Measurements from ENCODE around the gene ACE. TPM values are rescaled to one million over a fixed set of nuclear protein-coding genes. Genes with fewer than 3 reads are reported as not detected.

ACE gene
- total and polyA plus RNA-seq, 3 experiments from 2014 or later: 4.6 to 5.5 (median 4.7) TPM

DNA sequence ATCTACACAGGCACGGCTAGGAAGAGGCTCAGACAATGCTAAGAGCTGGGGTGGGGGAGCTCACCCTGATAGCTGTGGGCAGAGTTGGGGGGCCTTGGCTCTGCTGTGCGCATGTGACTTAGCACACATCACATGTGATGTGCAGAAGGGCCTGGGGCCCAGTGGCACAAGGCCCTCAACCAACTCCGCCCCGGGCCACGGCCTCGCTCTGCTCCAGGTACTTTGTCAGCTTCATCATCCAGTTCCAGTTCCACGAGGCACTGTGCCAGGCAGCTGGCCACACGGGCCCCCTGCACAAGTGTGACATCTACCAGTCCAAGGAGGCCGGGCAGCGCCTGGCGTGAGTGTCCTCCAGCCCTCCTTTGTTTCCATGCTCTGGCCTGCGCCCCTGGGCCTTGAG lies 19.3 kb downstream of the ACE start:
- no peak overlapping the region for H3K4me3 Mint-ChIP-seq
- no peaks in the 10 kb centered on the region for H3K4me1 ChIP-seq (ENCODE audit: insufficient read depth, low read length)
- H3K27me3 Mint-ChIP-seq: peaks cover 4 to 5% of the 10 kb centered on the region in 2 donors
- ChIA-PET POLR2A (no interaction called here), CTCF (interaction anchor here (2.2 to 2.3 kb wide), 2 partner anchors 70 to 116 kb away, joined by 7 to 8 read pairs; no protein-coding TSS in a partner anchor)
- H3K9me3 ChIP-seq (ENCODE audit: low read length): no peaks in the 10 kb centered on the region
- no peaks in the 10 kb centered on the region for H3K27me3 ChIP-seq (ENCODE audit: insufficient read depth, low read length, poor library complexity, severe bottlenecking)
- H3K4me3 ChIP-seq (ENCODE audit: low read length): no peak overlapping the region
- no peak overlapping the region for H3K27ac ChIP-seq (ENCODE audit: low read depth, low read length)
- no peaks in the 10 kb centered on the region for H3K4me1 Mint-ChIP-seq
- H3K9me3 Mint-ChIP-seq: no peaks in the 10 kb centered on the region
- DNase-seq: peak in 1 of 5 donors; percentile 36
- H3K36me3 Mint-ChIP-seq: peaks cover 0 to 2% (median 0%) of the 10 kb centered on the region in 3 donors
- H3K27ac Mint-ChIP-seq: no peak overlapping the region
- no peaks in the 10 kb centered on the region for H3K36me3 ChIP-seq (ENCODE audit: insufficient read depth, low read length)

DNA sequence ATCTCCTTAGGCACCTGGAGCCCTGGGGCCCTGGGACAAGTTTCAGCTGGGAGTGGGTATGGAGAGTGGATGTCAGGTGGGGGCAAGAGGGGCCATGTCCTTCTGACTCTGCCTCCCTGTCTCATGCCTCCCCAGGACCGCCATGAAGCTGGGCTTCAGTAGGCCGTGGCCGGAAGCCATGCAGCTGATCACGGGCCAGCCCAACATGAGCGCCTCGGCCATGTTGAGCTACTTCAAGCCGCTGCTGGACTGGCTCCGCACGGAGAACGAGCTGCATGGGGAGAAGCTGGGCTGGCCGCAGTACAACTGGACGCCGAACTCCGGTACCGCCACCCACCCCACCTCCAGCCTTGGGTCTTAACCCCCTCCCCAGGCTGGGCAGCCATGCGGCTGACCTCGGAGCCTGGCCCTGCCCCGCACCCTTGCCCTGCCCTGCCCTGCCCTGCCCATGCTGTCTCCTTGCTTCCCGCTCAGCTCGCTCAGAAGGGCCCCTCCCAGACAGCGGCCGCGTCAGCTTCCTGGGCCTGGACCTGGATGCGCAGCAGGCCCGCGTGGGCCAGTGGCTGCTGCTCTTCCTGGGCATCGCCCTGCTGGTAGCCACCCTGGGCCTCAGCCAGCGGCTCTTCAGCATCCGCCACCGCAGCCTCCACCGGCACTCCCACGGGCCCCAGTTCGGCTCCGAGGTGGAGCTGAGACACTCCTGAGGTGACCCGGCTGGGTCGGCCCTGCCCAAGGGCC lies 20.0 kb downstream of the ACE start:
- Mint-ChIP-seq H3K9me3 (no peaks in the 10 kb centered on the region), H3K4me1 (no peaks in the 10 kb centered on the region), H3K27me3 (peaks cover 4 to 8% of the 10 kb centered on the region in 2 donors), H3K27ac (no peak overlapping the region), H3K36me3 (peaks cover 0 to 2% (median 0%) of the 10 kb centered on the region in 3 donors), H3K4me3 (no peak overlapping the region)
- Histone ChIP-seq H3K27ac (ENCODE audit: low read depth, low read length) (no peak overlapping the region), H3K4me3 (ENCODE audit: low read length) (no peak overlapping the region), H3K27me3 (ENCODE audit: insufficient read depth, low read length, poor library complexity, severe bottlenecking) (no peaks in the 10 kb centered on the region), H3K9me3 (ENCODE audit: low read length) (no peaks in the 10 kb centered on the region), H3K36me3 (ENCODE audit: insufficient read depth, low read length) (no peaks in the 10 kb centered on the region), H3K4me1 (ENCODE audit: insufficient read depth, low read length) (no peaks in the 10 kb centered on the region)
- ChIA-PET CTCF (interaction anchor here (1.3 to 2.3 kb wide), 3 partner anchors 71 to 115 kb away, joined by 3 to 8 read pairs (median 7); no protein-coding TSS in a partner anchor), POLR2A (no interaction called here)
- no peak for DNase-seq

DNA sequence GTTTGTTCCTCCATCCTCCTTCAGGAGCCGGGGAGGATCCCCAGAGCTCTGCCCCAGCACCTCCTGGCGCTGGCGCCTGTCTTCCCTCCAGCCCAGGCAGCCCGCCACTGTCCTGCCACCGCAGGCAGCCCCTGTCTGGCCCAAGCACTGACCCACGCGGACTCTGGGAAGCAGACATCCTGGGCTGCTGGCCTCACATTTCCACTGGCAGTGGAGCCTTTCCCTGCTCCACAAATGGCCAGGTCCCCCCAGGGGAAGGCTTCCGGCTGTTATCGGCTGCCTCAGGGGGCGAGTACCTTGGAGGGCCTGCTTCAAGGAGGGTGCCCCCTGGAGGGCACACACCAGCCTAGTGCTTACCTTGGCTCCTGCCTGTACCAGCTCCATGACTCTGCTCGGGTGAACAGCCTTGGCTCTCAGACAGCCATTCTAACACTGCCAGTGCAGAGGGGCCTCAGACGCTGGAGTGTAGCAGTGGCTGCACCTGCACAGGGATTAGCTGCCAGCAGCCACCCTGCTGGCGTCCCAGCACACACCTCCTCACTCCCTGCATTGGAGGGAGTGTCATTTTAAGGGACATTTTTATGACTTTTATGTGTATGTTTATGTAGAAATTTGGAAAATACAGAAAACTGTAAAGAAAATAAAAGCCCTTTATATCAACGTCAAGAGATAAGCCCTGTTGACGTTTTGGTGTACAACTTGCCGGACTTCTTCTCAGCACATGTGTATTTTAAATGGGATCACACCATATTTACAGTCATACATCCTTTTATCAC lies 21.0 kb downstream of the ACE start:
- H3K27ac Mint-ChIP-seq: peak overlapping the region in 1 of 8 donors; percentile 55
- H3K27me3 Mint-ChIP-seq: peaks cover 5 to 13% of the 10 kb centered on the region in 2 donors
- H3K4me3 Mint-ChIP-seq: no peak overlapping the region
- no peaks in the 10 kb centered on the region for H3K4me1 ChIP-seq (ENCODE audit: insufficient read depth, low read length)
- no peaks in the 10 kb centered on the region for H3K27me3 ChIP-seq (ENCODE audit: insufficient read depth, low read length, poor library complexity, severe bottlenecking)
- H3K4me3 ChIP-seq (ENCODE audit: low read length): no peak overlapping the region
- no peaks in the 10 kb centered on the region for H3K9me3 Mint-ChIP-seq
- no peaks in the 10 kb centered on the region for H3K36me3 ChIP-seq (ENCODE audit: insufficient read depth, low read length)
- no peak overlapping the region for H3K27ac ChIP-seq (ENCODE audit: low read depth, low read length)
- no peaks in the 10 kb centered on the region for H3K4me1 Mint-ChIP-seq
- DNase-seq: no peak
- H3K36me3 Mint-ChIP-seq: peaks cover 0 to 2% (median 0%) of the 10 kb centered on the region in 3 donors
- ChIA-PET POLR2A (no interaction called here), CTCF (interaction anchor here (1.3 kb wide), 1 partner anchor 114 kb away, joined by 3 read pairs; no protein-coding TSS in a partner anchor)
- H3K9me3 ChIP-seq (ENCODE audit: low read length): no peaks in the 10 kb centered on the region

DNA sequence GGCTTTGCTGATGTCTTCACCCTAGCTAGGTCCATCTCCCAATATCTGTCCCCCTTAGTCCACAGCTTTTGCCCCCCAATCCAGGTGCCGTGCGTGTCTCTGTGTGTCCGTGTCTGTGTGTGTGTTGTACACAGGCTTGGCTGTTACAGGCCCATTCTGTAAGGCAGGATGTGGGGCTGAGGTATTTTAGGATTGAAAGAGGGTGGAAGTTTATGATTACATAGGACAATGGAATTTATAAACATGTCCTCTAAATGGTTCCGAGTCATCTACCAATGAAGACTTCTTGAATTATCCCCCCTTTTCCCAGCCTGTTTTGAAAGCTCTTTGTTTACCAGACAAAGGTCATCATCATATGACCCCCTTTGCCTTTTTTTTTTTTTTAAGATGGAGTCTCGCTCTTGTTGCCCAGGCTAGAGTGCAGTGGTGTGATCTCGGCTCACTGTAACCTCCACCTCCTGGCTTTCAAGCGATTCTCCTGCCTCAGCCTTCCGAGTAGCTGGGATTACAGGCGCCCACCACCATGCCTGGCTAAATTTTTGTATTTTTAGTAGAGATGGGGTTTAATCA lies 21.9 kb downstream of the ACE start:
- Histone ChIP-seq H3K9me3 (ENCODE audit: low read length) (no peaks in the 10 kb centered on the region), H3K4me1 (ENCODE audit: insufficient read depth, low read length) (no peaks in the 10 kb centered on the region), H3K27ac (ENCODE audit: low read depth, low read length) (no peak overlapping the region), H3K36me3 (ENCODE audit: insufficient read depth, low read length) (no peaks in the 10 kb centered on the region), H3K4me3 (ENCODE audit: low read length) (no peak overlapping the region), H3K27me3 (ENCODE audit: insufficient read depth, low read length, poor library complexity, severe bottlenecking) (no peaks in the 10 kb centered on the region)
- Mint-ChIP-seq H3K36me3 (peaks cover 0 to 2% (median 0%) of the 10 kb centered on the region in 3 donors), H3K4me3 (no peak overlapping the region), H3K9me3 (no peaks in the 10 kb centered on the region), H3K4me1 (no peaks in the 10 kb centered on the region), H3K27me3 (peaks cover 11 to 19% of the 10 kb centered on the region in 2 donors), H3K27ac (peak overlapping the region in 1 of 8 donors; percentile 84)
- ChIA-PET CTCF (no interaction called here), POLR2A (no interaction called here)
- no peak for DNase-seq

DNA sequence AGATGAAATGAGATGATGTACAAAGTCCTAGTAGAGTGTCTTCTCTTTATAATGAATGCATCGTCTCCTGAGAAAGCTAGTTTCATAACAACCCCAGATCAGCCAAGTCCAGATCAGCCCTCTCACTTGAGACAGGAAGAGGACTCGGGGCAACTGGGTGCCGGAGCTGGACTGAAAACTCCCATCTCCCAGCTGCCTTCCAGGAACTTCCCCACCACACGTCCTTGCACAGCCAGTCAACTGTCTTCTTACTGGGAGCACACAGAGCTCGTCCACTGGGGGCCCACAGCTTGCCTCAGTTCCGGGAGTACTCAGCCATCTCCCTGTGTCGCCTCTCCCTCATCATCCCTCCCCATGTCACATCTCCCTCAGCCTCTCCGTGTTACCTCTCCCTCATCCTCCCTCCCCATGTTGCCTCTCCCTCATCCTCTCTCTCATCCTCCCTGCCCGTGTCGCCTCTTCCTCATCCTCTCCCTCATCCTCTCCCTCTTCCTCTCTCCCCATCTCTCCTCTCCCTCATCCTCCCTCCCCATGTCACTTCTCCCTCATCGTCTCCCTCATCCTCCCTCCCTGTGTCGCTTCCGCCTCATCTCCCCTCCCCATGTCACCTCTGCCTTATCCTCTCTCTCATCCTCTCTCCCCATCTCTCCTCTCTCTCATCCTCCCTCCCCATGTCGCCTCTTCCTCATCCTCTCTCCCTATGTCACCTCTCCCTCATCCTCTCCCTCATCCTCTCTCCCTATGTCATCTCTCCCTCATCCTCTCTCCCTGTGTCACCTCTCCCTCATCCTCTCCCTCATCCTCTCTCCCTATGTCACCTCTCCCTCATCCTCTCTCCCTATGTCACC lies 23.9 kb downstream of the ACE start:
- Histone ChIP-seq H3K27me3 (ENCODE audit: insufficient read depth, low read length, poor library complexity, severe bottlenecking) (no peaks in the 10 kb centered on the region), H3K4me1 (ENCODE audit: insufficient read depth, low read length) (no peaks in the 10 kb centered on the region), H3K4me3 (ENCODE audit: low read length) (no peak overlapping the region), H3K27ac (ENCODE audit: low read depth, low read length) (no peak overlapping the region), H3K36me3 (ENCODE audit: insufficient read depth, low read length) (no peaks in the 10 kb centered on the region), H3K9me3 (ENCODE audit: low read length) (no peaks in the 10 kb centered on the region)
- CTCF ChIA-PET: interaction anchor here (0.6 kb wide), 1 partner anchor 66 kb away, joined by 3 read pairs; no protein-coding TSS in a partner anchor
- Mint-ChIP-seq H3K27ac (no peak overlapping the region), H3K9me3 (peaks cover 0 to under 1% (median 0%) of the 10 kb centered on the region in 5 donors), H3K27me3 (peaks cover 16 to 36% of the 10 kb centered on the region in 2 donors), H3K4me3 (no peak overlapping the region), H3K4me1 (no peaks in the 10 kb centered on the region), H3K36me3 (peaks cover 0 to 5% (median 0%) of the 10 kb centered on the region in 3 donors)
- DNase-seq: no peak
- POLR2A ChIA-PET: interaction anchor here (0.6 kb wide), 1 partner anchor 73 kb away, joined by 3 read pairs; no protein-coding TSS in a partner anchor

DNA sequence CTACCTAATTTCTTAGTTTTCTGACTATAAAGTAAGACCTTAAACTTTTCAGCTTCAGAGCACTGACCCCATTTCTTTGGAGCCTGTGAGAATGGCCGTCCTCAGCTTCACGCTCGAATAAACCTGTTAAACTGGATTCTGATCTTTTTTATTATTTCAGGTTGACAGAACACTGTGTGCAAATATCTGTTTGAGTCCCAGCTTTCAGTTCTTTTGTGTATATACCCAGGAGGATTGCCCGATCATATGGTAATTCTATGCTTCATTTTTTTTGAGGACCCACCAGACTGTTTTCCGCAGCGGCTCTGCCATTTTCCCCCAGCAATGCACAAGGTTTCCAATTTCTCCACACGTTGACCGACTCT lies 26.5 kb downstream of the ACE start:
- H3K9me3 Mint-ChIP-seq: peaks cover 0 to 6% (median 0%) of the 10 kb centered on the region in 5 donors
- H3K9me3 ChIP-seq (ENCODE audit: low read length): no peaks in the 10 kb centered on the region
- POLR2A ChIA-PET: no interaction called here

DNA sequence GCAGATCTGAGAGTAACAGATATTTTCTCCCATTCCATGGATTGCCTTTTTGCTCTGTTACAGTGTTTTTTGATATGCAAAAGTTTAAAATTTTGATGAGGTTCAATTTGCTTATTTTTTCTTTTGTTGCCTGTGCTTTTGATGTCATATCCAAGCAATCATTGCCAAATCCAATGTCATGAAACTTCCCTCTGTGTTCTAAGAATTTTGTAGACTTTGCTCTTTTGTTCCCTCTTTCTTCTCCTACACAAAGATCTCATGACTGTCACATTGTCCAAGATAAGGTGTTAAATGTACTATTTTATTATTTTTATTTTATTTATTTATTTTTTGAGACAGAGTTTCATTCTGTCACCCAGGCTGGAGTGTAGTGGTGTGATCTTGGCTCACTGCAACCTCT lies 27.4 kb downstream of the ACE start:
- no peaks in the 10 kb centered on the region for H3K9me3 ChIP-seq (ENCODE audit: low read length)
- no peak overlapping the region for H3K4me3 ChIP-seq (ENCODE audit: low read length)
- DNase-seq: no peak
- Mint-ChIP-seq H3K9me3 (peaks cover 0 to 6% (median 0%) of the 10 kb centered on the region in 5 donors), H3K4me1 (no peaks in the 10 kb centered on the region), H3K36me3 (peaks cover 0 to 5% (median 0%) of the 10 kb centered on the region in 3 donors), H3K27ac (no peak overlapping the region), H3K27me3 (peaks cover 22 to 51% of the 10 kb centered on the region in 2 donors), H3K4me3 (no peak overlapping the region)
- no peaks in the 10 kb centered on the region for H3K4me1 ChIP-seq (ENCODE audit: insufficient read depth, low read length)
- H3K27ac ChIP-seq (ENCODE audit: low read depth, low read length): no peak overlapping the region
- H3K36me3 ChIP-seq (ENCODE audit: insufficient read depth, low read length): no peaks in the 10 kb centered on the region
- ChIA-PET CTCF (no interaction called here), POLR2A (no interaction called here)
- no peaks in the 10 kb centered on the region for H3K27me3 ChIP-seq (ENCODE audit: insufficient read depth, low read length, poor library complexity, severe bottlenecking)

More for the DNA sequence above, 26.5 kb downstream of the ACE start:
- Histone ChIP-seq H3K4me3 (ENCODE audit: low read length) (no peak overlapping the region), H3K36me3 (ENCODE audit: insufficient read depth, low read length) (no peaks in the 10 kb centered on the region), H3K27ac (ENCODE audit: low read depth, low read length) (no peak overlapping the region), H3K27me3 (ENCODE audit: insufficient read depth, low read length, poor library complexity, severe bottlenecking) (no peaks in the 10 kb centered on the region), H3K4me1 (ENCODE audit: insufficient read depth, low read length) (no peaks in the 10 kb centered on the region)
- H3K36me3 Mint-ChIP-seq: peaks cover 0 to 5% (median 0%) of the 10 kb centered on the region in 3 donors
- no peak for DNase-seq
- CTCF ChIA-PET: no interaction called here
- H3K4me1 Mint-ChIP-seq: no peaks in the 10 kb centered on the region
- peaks cover 22 to 48% of the 10 kb centered on the region in 2 donors for H3K27me3 Mint-ChIP-seq
- no peak overlapping the region for H3K27ac Mint-ChIP-seq
- H3K4me3 Mint-ChIP-seq: no peak overlapping the region
